T-helper 1 cell (primary cell): ENCODE measurements around the gene NFKBIA.
A peak's percentile ranks its signal among the peaks of the same experiment; 100 is the strongest.
"Not testable (repeated sequence)": the region's sequence is repeated elsewhere in the genome, so short reads cannot be mapped to it uniquely, and the experiment has no call there.

Experiments used
- DNase-seq, 5 donors: peaks; one replicate each; pipeline ENCODE4 v3.0.0-alpha.2; 2012 to 2020

The NFKBIA gene

GRCh38 chr14:35368139-35368460, 36.4 kb downstream of the NFKBIA start:
- DNase-seq = no peak

- DNase-seq = no peak
Measured at GRCh38 chr14:35367056-35367372, 37.5 kb downstream of the NFKBIA start.

- DNase-seq = no peak
Measured at GRCh38 chr14:35366521-35366976, 38.0 kb downstream of the NFKBIA start.

GRCh38 chr14:35366056-35366451, 38.5 kb downstream of the NFKBIA start:
- DNase-seq = no peak

GRCh38 chr14:35365130-35366055, 39.2 kb downstream of the NFKBIA start:
- DNase-seq = peak in 1 of 5 donors; percentile 68

GRCh38 chr14:35362911-35363374, 41.6 kb downstream of the NFKBIA start:
- DNase-seq = no peak

- no peak for DNase-seq
Measured at GRCh38 chr14:35362450-35362849, 42.1 kb downstream of the NFKBIA start.

- no peak for DNase-seq
Measured at GRCh38 chr14:35361141-35361480, 43.4 kb downstream of the NFKBIA start.

GRCh38 chr14:35359655-35360054, 44.9 kb downstream of the NFKBIA start:
- DNase-seq = not testable (repeated sequence)

GRCh38 chr14:35355981-35356841, 48.3 kb downstream of the NFKBIA start:
- no peak for DNase-seq

- DNase-seq = not testable (repeated sequence)
Measured at GRCh38 chr14:35355235-35355634, 49.3 kb downstream of the NFKBIA start.

- no peak for DNase-seq
Measured at GRCh38 chr14:35353409-35354172, 51.0 kb downstream of the NFKBIA start.

- DNase-seq = no peak
Measured at GRCh38 chr14:35352274-35353233, 52.0 kb downstream of the NFKBIA start.

GRCh38 chr14:35351897-35352273, 52.7 kb downstream of the NFKBIA start:
- no peak for DNase-seq
